GM23248 (cell line): ENCODE measurements around the gene AFAP1. TPM values are rescaled to one million over a fixed set of nuclear protein-coding genes. Genes with fewer than 3 reads are reported as not detected.

Experiments
- DNase-seq: peaks from one replicate; pipeline ENCODE4 v3.0.0-alpha.2; 2015
- H2AFZ ChIP-seq: fragments of 200-600 bp; sonication (generic); 2 replicates; pipeline ENCODE4 v1.6.1; 2016; ENCODE audit warnings: antibody characterized with exemption
- H3F3A ChIP-seq: fragments of 200-600 bp; sonication (generic); 2 replicates; pipeline ENCODE4 v1.6.1; 2016; ENCODE audit warnings: mild to moderate bottlenecking, antibody characterized with exemption, mixed run types; ENCODE audit not compliant: insufficient read depth
- H3K27ac ChIP-seq: fragments of 200-600 bp; sonication (generic); 2 replicates; pipeline ENCODE4 v1.5.1; 2016; ENCODE audit warnings: mild to moderate bottlenecking
- H3K27me3 ChIP-seq: fragments of 200-600 bp; sonication (generic); replicated peaks from 2 replicates; pipeline ENCODE4 v1.6.1; 2016; ENCODE audit warnings: mild to moderate bottlenecking; ENCODE audit not compliant: insufficient read depth
- H3K36me3 ChIP-seq: fragments of 200-600 bp; sonication (generic); 2 replicates; pipeline ENCODE4 v1.6.1; 2016; ENCODE audit warnings: low read depth, mild to moderate bottlenecking
- H3K4me1 ChIP-seq: fragments of 200-600 bp; sonication (generic); 2 replicates; pipeline ENCODE4 v1.6.1; 2016; ENCODE audit warnings: mild to moderate bottlenecking; ENCODE audit not compliant: insufficient read depth
- H3K4me2 ChIP-seq: fragments of 200-600 bp; sonication (generic); one replicate; pipeline ENCODE4 v1.6.1; 2016; ENCODE audit warnings: mild to moderate bottlenecking; ENCODE audit not compliant: unreplicated experiment
- H3K4me3 ChIP-seq: fragments of 200-600 bp; sonication (generic); 2 replicates; pipeline ENCODE4 v1.5.1; 2016; ENCODE audit warnings: mild to moderate bottlenecking
- H3K79me2 ChIP-seq: fragments of 200-600 bp; sonication (generic); 2 replicates; pipeline ENCODE4 v1.6.1; 2016; ENCODE audit warnings: mild to moderate bottlenecking; ENCODE audit not compliant: insufficient read depth
- H3K9ac ChIP-seq: fragments of 200-600 bp; sonication (generic); 2 replicates; pipeline ENCODE4 v1.6.1; 2016; ENCODE audit warnings: mild to moderate bottlenecking
- H3K9me2 ChIP-seq: fragments of 200-600 bp; sonication (generic); 2 replicates; pipeline ENCODE4 v1.6.1; 2016; ENCODE audit warnings: mixed run types, mild to moderate bottlenecking, moderate library complexity; ENCODE audit not compliant: insufficient read depth
- H3K9me3 ChIP-seq: fragments of 200-600 bp; sonication (generic); one replicate; pipeline ENCODE4 v1.6.1; 2017; ENCODE audit warnings: low read depth
- H4K20me1 ChIP-seq: fragments of 200-600 bp; sonication (generic); 2 replicates; pipeline ENCODE4 v1.6.0; 2016; ENCODE audit not compliant: insufficient read depth
- EZH2 ChIP-seq: fragments of 200-600 bp; sonication (generic); IDR thresholded peaks from 2 replicates; pipeline ENCODE4 v1.6.1; 2018; ENCODE audit warnings: antibody characterized with exemption, mild to moderate bottlenecking; ENCODE audit not compliant: insufficient read depth, poor library complexity, severe bottlenecking
- EZH2phosphoT487 ChIP-seq: fragments of 200-600 bp; sonication (generic); IDR thresholded peaks from 2 replicates; pipeline ENCODE4 v1.6.1; 2018; ENCODE audit warnings: antibody characterized with exemption, moderate library complexity, mild to moderate bottlenecking, low read depth; ENCODE audit not compliant: insufficient read depth
- WGBS, 2 experiments: methylation state at CpG; one replicate each; pipeline ENCODE4 v1.1.6; 2015 to 2017; ENCODE audit warnings: low lambda C conversion rate in 2 of 2, low coverage in 1 of 2; ENCODE audit errors: missing lambda C conversion rate in 2 of 2; 5-methylcytosine and 5-hydroxymethylcytosine counted together
- in situ Hi-C: fragments of 300-500 bp; cut with MboI; formaldehyde crosslinking; loops from 2 replicates; pipeline ENCODE4 v1.15.0; 2020
- polyA plus RNA-seq: library from polyadenylated mRNA; unstranded; fragments of >200 nt; fragmentation: Nextera tagmentation; extraction: Ambion mirVana; gene quantifications from 2 replicates; pipeline ENCODE4 v1.2.1, GENCODE V29; 2016
- total RNA-seq: library from RNA; depleted of rRNA; stranded (reverse); fragments of >200 nt; shearing (Covaris generic); gene quantifications from 2 replicates; pipeline ENCODE4 v1.2.3, GENCODE V29; 2014

Gene AFAP1
- total and polyA plus RNA-seq, 2 experiments from 2014 or later = 54.4 to 103 TPM

DNA sequence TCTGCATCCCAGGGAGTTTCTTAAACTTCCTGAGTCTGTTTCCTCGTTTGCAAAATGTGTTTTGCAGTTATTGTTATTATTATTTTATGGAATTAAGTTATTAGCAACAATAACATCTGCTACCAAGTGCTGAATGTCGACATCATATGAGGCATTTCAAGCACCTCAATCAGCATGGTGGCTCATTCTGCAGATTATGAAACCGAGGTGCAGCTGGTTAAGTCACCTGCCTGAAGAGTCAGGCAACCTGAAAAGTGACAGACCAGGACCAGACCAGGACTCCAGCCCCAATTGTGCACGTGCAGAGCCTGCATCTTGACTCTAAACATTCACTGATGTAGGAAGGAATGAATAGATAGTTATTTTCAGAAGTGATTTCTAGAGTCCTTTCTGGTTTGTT is 99.8 kb downstream of the AFAP1 start:
- no peaks in the 10 kb centered on the region for H3K9me2 ChIP-seq
- no peaks in the 10 kb centered on the region for H3K9me3 ChIP-seq
- in situ Hi-C loops = no loop called here
- TF ChIP-seq EZH2 = no peak
- no peak for TF ChIP-seq EZH2phosphoT487
- no peaks in the 10 kb centered on the region for H4K20me1 ChIP-seq
- H3K27ac ChIP-seq = peak overlapping the region; percentile 20; the same call in 1 of the 2 replicates
- peak; percentile 31 for DNase-seq
- no peak overlapping the region for H3K4me2 ChIP-seq
- no peak overlapping the region for H3K4me3 ChIP-seq
- peaks cover 68% of the 10 kb centered on the region for H3F3A ChIP-seq
- H2AFZ ChIP-seq = no peak overlapping the region
- H3K27me3 ChIP-seq = no peaks in the 10 kb centered on the region
- H3K79me2 ChIP-seq = peaks cover 83% of the 10 kb centered on the region
- H3K36me3 ChIP-seq = peaks cover 69% of the 10 kb centered on the region
- 73 to 75% methylated on average over 4 of the region's 4 CpGs for WGBS, 2 experiments
- peaks cover 36% of the 10 kb centered on the region for H3K4me1 ChIP-seq
- no peak overlapping the region for H3K9ac ChIP-seq

DNA sequence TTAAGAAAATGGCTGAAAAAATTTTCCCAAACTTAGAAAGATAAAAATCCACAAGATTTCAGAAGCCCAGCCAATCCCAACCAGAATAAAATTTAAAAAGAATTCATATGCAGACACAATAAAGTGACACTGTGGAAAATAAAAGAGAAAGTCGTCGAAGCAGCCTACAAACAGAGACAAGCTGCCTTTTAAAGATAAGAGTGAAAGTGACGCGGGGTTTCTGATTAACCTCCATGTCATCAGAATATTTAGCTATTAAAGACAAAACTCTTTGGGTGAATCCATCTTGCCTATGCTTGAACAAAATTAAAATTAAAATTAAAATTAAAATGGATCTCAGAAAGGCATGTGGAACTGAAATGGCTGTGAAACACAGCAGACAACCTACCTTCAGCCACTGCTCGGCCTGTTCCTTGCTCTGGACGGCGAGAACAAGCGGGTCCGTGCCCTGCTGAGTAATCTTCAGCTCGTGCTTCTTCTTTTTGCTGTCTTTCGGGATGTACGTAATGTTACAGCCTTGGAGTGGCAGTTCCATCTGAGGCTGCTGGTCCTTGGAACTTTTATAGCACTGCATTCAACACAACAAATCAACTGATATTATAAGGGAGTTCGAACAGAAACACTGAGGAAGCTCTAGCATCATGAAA is 101.4 kb downstream of the AFAP1 start:
- TF ChIP-seq EZH2 (no peak), EZH2phosphoT487 (no peak)
- no peak overlapping the region for H3K4me2 ChIP-seq
- DNase-seq = no peak
- H3K9ac ChIP-seq = no peak overlapping the region
- H4K20me1 ChIP-seq = no peaks in the 10 kb centered on the region
- in situ Hi-C loops = no loop called here
- 97 to 99% methylated on average over 13 of the region's 13 CpGs for WGBS, 2 experiments
- H3K4me3 ChIP-seq = no peak overlapping the region
- H3F3A ChIP-seq = peaks cover 67% of the 10 kb centered on the region
- H3K36me3 ChIP-seq = peaks cover 67% of the 10 kb centered on the region
- no peak overlapping the region for H2AFZ ChIP-seq
- H3K27ac ChIP-seq = peak overlapping the region; percentile 13
- no peaks in the 10 kb centered on the region for H3K9me2 ChIP-seq
- H3K79me2 ChIP-seq = peaks cover 83% of the 10 kb centered on the region
- H3K4me1 ChIP-seq = peaks cover 20% of the 10 kb centered on the region
- H3K9me3 ChIP-seq = no peaks in the 10 kb centered on the region
- no peaks in the 10 kb centered on the region for H3K27me3 ChIP-seq

DNA sequence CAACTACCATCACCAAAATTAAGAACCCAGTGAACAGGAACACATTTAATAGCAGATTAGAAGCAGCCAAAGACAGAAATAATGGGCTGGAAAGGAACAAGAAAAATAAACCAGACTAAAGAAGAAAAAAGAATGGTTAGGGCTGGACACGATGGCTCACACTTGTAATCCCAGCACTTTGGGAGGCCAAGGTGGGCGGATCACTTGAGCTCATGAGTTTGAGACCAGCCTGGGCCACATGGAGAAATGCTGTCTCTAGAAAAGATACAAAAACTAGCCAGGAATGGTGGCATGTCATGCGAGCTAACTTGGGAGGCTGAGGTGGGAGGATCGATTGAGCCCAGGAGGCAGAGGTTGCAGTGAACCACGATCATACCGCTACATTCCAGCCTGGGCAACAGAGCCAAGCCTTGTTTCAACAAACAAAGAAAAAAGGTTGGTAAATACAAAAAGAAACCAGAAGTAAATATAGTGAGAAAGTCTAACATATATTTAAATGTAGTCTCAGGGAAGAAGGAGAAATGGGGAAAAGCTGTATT is 102.0 kb downstream of the AFAP1 start:
- Histone ChIP-seq H4K20me1 (no peaks in the 10 kb centered on the region), H3K9me2 (no peaks in the 10 kb centered on the region), H3F3A (peaks cover 68% of the 10 kb centered on the region), H3K9me3 (no peaks in the 10 kb centered on the region), H3K27me3 (no peaks in the 10 kb centered on the region), H3K79me2 (peaks cover 89% of the 10 kb centered on the region), H3K4me3 (no peak overlapping the region), H3K9ac (no peak overlapping the region), H3K36me3 (peaks cover 69% of the 10 kb centered on the region), H3K4me1 (peaks cover 14% of the 10 kb centered on the region), H2AFZ (no peak overlapping the region), H3K27ac (peak overlapping the region; percentile 13), H3K4me2 (no peak overlapping the region)
- no peak for TF ChIP-seq EZH2phosphoT487
- TF ChIP-seq EZH2 = no peak
- no peak for DNase-seq
- 73 to 74% methylated on average over 6 of the region's 6 CpGs for WGBS, 2 experiments
- in situ Hi-C loops = no loop called here

DNA sequence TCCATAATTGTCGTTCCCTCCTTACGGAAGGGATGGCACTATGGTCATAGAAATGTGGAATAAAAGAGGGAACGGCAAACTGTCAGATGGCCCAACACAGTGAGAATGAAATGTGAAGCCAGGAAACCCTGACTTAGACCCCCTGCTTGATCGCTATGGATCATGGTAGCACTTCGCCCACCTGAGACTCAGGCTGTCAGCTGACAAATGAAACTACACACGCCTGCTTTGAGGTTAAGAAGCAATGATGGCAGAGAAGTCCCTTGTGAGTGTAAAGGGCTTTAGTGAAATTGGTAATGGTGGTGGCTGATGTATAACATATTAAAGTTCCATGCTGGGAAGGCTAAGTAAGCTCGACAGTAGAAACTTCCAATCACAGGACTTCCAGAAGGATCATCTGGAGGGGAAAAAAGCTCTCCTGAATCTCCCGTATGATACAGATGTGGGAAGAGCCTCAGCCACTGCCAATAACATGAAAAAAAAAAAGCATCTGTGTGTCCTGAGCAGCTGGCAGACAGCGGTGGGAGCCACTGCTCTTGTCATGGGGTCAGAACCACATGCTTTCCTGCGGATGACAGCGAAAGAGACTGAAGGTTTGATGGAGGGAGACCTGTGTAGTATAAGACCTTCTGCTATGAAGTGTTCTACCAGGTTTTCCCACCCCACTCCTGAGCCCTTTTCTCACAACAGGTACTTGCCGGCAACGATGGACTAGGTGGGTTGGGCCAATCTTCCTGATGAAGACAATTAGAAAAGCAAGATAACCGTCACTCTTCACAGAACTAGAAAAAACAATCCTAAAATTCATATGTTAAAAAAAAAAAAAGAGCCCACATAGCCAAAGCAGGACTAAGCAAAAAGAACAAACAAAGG is 107.6 kb downstream of the AFAP1 start:
- Histone ChIP-seq H2AFZ (no peak overlapping the region), H3K4me3 (no peak overlapping the region), H3K9me2 (no peaks in the 10 kb centered on the region), H3K4me1 (peaks cover 50% of the 10 kb centered on the region), H3K9me3 (no peaks in the 10 kb centered on the region), H3K9ac (peak overlapping the region; percentile 54), H3K4me2 (peak overlapping the region; percentile 13), H3K36me3 (peaks cover 44% of the 10 kb centered on the region), H4K20me1 (no peaks in the 10 kb centered on the region), H3K79me2 (peaks cover 79% of the 10 kb centered on the region), H3K27ac (peak overlapping the region; percentile 99), H3K27me3 (no peaks in the 10 kb centered on the region), H3F3A (peaks cover 77% of the 10 kb centered on the region)
- TF ChIP-seq EZH2phosphoT487 = no peak
- TF ChIP-seq EZH2 = no peak
- no peak for DNase-seq
- in situ Hi-C loops = no loop called here
- 80 to 83% methylated on average over 14 of the region's 14 CpGs for WGBS, 2 experiments
